Measurements from ENCODE around the gene LOC101059915.
"Not testable (repeated sequence)": the region's sequence is repeated elsewhere in the genome, so short reads cannot be mapped to it uniquely, and the experiment has no call there.

GRCh38 chrX:71702853-71703252 lies 35.5 kb downstream of the LOC101059915 start:
- TF ChIP-seq, protein P1, sequence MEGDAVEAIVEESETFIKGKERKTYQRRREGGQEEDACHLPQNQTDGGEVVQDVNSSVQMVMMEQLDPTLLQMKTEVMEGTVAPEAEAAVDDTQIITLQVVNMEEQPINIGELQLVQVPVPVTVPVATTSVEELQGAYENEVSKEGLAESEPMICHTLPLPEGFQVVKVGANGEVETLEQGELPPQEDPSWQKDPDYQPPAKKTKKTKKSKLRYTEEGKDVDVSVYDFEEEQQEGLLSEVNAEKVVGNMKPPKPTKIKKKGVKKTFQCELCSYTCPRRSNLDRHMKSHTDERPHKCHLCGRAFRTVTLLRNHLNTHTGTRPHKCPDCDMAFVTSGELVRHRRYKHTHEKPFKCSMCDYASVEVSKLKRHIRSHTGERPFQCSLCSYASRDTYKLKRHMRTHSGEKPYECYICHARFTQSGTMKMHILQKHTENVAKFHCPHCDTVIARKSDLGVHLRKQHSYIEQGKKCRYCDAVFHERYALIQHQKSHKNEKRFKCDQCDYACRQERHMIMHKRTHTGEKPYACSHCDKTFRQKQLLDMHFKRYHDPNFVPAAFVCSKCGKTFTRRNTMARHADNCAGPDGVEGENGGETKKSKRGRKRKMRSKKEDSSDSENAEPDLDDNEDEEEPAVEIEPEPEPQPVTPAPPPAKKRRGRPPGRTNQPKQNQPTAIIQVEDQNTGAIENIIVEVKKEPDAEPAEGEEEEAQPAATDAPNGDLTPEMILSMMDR (IDR thresholded peaks at IDR 0.05): not testable (repeated sequence)
- TF ChIP-seq POLR2A, EP300 (IDR thresholded peaks at IDR 0.05): not testable (repeated sequence)

All from ovary (tissue), 3 donors.